Fibroblast of lung (primary cell): Measurements from ENCODE around the gene ASIC3. TPM values are rescaled to one million over a fixed set of nuclear protein-coding genes. Genes with fewer than 3 reads are reported as not detected.

Source experiments
- DNase-seq, 2 donors: peaks; one replicate each; pipeline versions ENCODE4 v3.0.0 to v3.0.0-alpha.2; 2010; ENCODE audit warnings: low read depth in 2 of 2
- H2AFZ ChIP-seq: 2 replicates; pipeline ENCODE4 v1.5.1; 2012; ENCODE audit warnings: low read length, control low read depth, inconsistent platforms
- H3K27ac ChIP-seq: 2 replicates; pipeline ENCODE4 v1.5.1; 2011; ENCODE audit warnings: low read length, control low read depth; ENCODE audit not compliant: insufficient read depth
- H3K27me3 ChIP-seq: 2 replicates; pipeline ENCODE4 v1.5.1; 2011; ENCODE audit warnings: mild to moderate bottlenecking, low read length; ENCODE audit not compliant: control insufficient read depth, insufficient read depth
- H3K36me3 ChIP-seq: 2 replicates; pipeline ENCODE4 v1.5.1; 2011; ENCODE audit warnings: low read length; ENCODE audit not compliant: control insufficient read depth, insufficient read depth
- H3K4me1 ChIP-seq: 2 replicates; pipeline ENCODE4 v1.5.1; 2011; ENCODE audit warnings: low read length; ENCODE audit not compliant: control insufficient read depth, insufficient read depth; ENCODE audit errors: extremely low read depth
- H3K4me2 ChIP-seq: 2 replicates; pipeline ENCODE4 v1.5.1; 2011; ENCODE audit warnings: low read length, control low read depth; ENCODE audit not compliant: insufficient read depth; ENCODE audit errors: extremely low read depth
- H3K4me3 ChIP-seq, 4 experiments: fragments of 200-600 bp in 1 of 4; sonication (generic) in 1 of 4; replicated peaks in 1 of 4; 2 replicates each; pipeline ENCODE4 v1.5.1; 2011 to 2016; ENCODE audit warnings: low read length in 4 of 4, low read depth in 3 of 4, mild to moderate bottlenecking in 3 of 4, control low read depth in 2 of 4, inconsistent platforms in 1 of 4, mixed read lengths in 1 of 4; ENCODE audit not compliant: insufficient read depth in 1 of 4; ENCODE audit errors: control extremely low read depth in 1 of 4
- H3K79me2 ChIP-seq: 2 replicates; pipeline ENCODE4 v1.5.1; 2012; ENCODE audit warnings: mild to moderate bottlenecking, low read length, inconsistent platforms; ENCODE audit not compliant: control insufficient read depth, insufficient read depth
- H3K9ac ChIP-seq: 2 replicates; pipeline ENCODE4 v1.5.1; 2011; ENCODE audit warnings: mild to moderate bottlenecking, low read length, control low read depth; ENCODE audit not compliant: insufficient read depth
- H3K9me3 ChIP-seq: 2 replicates; pipeline ENCODE4 v1.5.1; 2012; ENCODE audit warnings: low read depth, low read length; ENCODE audit not compliant: control insufficient read depth, insufficient read depth
- H4K20me1 ChIP-seq: 2 replicates; pipeline ENCODE4 v1.5.1; 2011; ENCODE audit warnings: low read length; ENCODE audit not compliant: control insufficient read depth, insufficient read depth; ENCODE audit errors: extremely low read depth
- CTCF ChIP-seq, 2 donors: IDR thresholded peaks in 1 of 2; conservative IDR thresholded peaks in 1 of 2; 1 replicate in 1 of 2; 2 replicates in 1 of 2; pipeline ENCODE4 v1.5.1; 2011 to 2012; ENCODE audit warnings: low read length in 2 of 2, control low read depth in 1 of 2, inconsistent platforms in 1 of 2, low read depth in 1 of 2, mild to moderate bottlenecking in 1 of 2
- EZH2 ChIP-seq: IDR thresholded peaks from 2 replicates; pipeline ENCODE4 v1.5.1; 2012; ENCODE audit warnings: low read length, control low read depth, mild to moderate bottlenecking; ENCODE audit errors: missing control alignments
- polyA plus RNA-seq, 2 donors: library from polyadenylated mRNA; depleted of rRNA in 1 of 2; stranded (reverse) in 1 of 2; unstranded in 1 of 2; fragments of >200 nt; gene quantifications; 2 replicates each; pipeline ENCODE4 v1.2.1, GENCODE V29; 2011 to 2012; ENCODE audit warnings: missing spikeins in 1 of 2
- total RNA-seq: library from RNA; depleted of rRNA; stranded (reverse); fragments of >200 nt; gene quantifications from 2 replicates; pipeline ENCODE4 v1.2.1, GENCODE V29; 2014

The ASIC3 gene
- total and polyA plus RNA-seq, 2 donors (not counting 1 experiment from before 2014, with no cell fraction given), result 0.07 to 0.17 TPM

DNA sequence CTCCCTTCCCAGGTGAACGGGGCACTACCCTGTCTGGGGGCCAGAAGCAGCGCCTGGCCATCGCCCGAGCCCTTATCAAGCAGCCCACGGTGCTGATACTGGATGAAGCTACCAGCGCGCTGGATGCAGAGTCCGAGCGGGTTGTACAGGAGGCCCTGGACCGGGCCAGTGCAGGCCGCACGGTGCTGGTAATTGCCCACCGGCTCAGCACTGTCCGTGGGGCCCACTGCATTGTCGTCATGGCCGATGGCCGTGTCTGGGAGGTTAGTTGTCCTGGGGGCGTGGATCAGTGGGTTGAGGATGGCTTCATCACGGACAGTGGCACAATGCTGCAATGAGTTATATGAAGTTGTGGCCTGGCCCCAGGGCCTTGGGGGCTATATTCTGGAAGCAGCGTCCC is 4.4 kb upstream of the ASIC3 start:
- Histone ChIP-seq H4K20me1 (no peaks in the 10 kb centered on the region), H2AFZ (no peak overlapping the region), H3K36me3 (peaks cover 3% of the 10 kb centered on the region), H3K27me3 (no peaks in the 10 kb centered on the region), H3K4me1 (peaks cover 14% of the 10 kb centered on the region), H3K4me3 (no peak overlapping the region), H3K4me2 (no peak overlapping the region), H3K79me2 (no peaks in the 10 kb centered on the region), H3K27ac (no peak overlapping the region), H3K9me3 (no peaks in the 10 kb centered on the region), H3K9ac (no peak overlapping the region)
- DNase-seq, result no peak
- no peak for TF ChIP-seq CTCF (conservative IDR thresholded peaks at IDR 0.05 in 1 of 2, IDR thresholded peaks at IDR 0.05 in 1 of 2; ENCODE audit: low read depth in 1 of 2, low read length in 2 of 2)

GRCh38 chr7:151045262-151045661 is 3.1 kb upstream of the ASIC3 start:
- H3K79me2 ChIP-seq, result no peaks in the 10 kb centered on the region
- H4K20me1 ChIP-seq, result no peaks in the 10 kb centered on the region
- no peak overlapping the region for H3K4me2 ChIP-seq
- H3K4me1 ChIP-seq, result peaks cover 8% of the 10 kb centered on the region
- H3K36me3 ChIP-seq, result peaks cover 3% of the 10 kb centered on the region
- H3K9me3 ChIP-seq, result no peaks in the 10 kb centered on the region
- H2AFZ ChIP-seq, result no peak overlapping the region
- no peaks in the 10 kb centered on the region for H3K27me3 ChIP-seq
- H3K9ac ChIP-seq, result no peak overlapping the region
- no peak for DNase-seq
- no peak overlapping the region for H3K27ac ChIP-seq
- H3K4me3 ChIP-seq, result no peak overlapping the region
- TF ChIP-seq CTCF (conservative IDR thresholded peaks at IDR 0.05 in 1 of 2, IDR thresholded peaks at IDR 0.05 in 1 of 2; ENCODE audit: low read depth in 1 of 2, low read length in 2 of 2) (no peak), EZH2 (no peak)

- Histone ChIP-seq H3K4me3 (no peak overlapping the region), H3K9me3 (no peaks in the 10 kb centered on the region), H3K36me3 (peaks cover 3% of the 10 kb centered on the region), H3K27ac (no peak overlapping the region), H3K27me3 (no peaks in the 10 kb centered on the region), H3K9ac (no peak overlapping the region), H4K20me1 (no peaks in the 10 kb centered on the region), H3K4me2 (no peak overlapping the region), H3K4me1 (peaks cover 8% of the 10 kb centered on the region), H2AFZ (no peak overlapping the region), H3K79me2 (no peaks in the 10 kb centered on the region)
- DNase-seq, result no peak
- TF ChIP-seq CTCF (conservative IDR thresholded peaks at IDR 0.05 in 1 of 2, IDR thresholded peaks at IDR 0.05 in 1 of 2; ENCODE audit: low read depth in 1 of 2, low read length in 2 of 2) (no peak), EZH2 (no peak)
Measured at GRCh38 chr7:151045967-151046366, 2.4 kb upstream of the ASIC3 start.
